GM12878 (cell line): ENCODE data around the gene SPIRE1. TPM values are rescaled to one million over a fixed set of nuclear protein-coding genes. Genes with fewer than 3 reads are reported as not detected.

Experiments used
- ATAC-seq: fragments of 200-7000 bp; cut with Tn5 transposase; 3 replicates; pipeline ENCODE4 v1.9.1; 2020; ENCODE audit warnings: mild to moderate bottlenecking, moderate library complexity
- BruUV-seq: library from RNA; stranded (reverse); fragments of 400-500 nt; replicated peaks from 2 replicates; lab custom pipeline; 2021; lab: Mats Ljungman, UMichigan
- CTCF ChIA-PET: fragments of 300-600 bp; sonication (Branson Sonifier 250); formaldehyde crosslinking; extraction: SDS; loops from one replicate; lab custom pipeline; 2021; ENCODE audit warnings: inconsistent platforms; lab: Yijun Ruan, JAX
- POLR2A ChIA-PET: fragments of 350-600 bp; formaldehyde crosslinking; extraction: SDS; loops from one replicate; lab custom pipeline; 2021; ENCODE audit warnings: inconsistent platforms; lab: Charles Lee
- RAD21 ChIA-PET: fragments of 300-600 bp; sonication (Branson Sonifier 250); formaldehyde crosslinking; loops from one replicate; lab custom pipeline; 2023; ENCODE audit warnings: antibody characterized with exemption; ENCODE audit not compliant: unreplicated experiment; lab: Charles Lee
- SMC1A ChIA-PET: fragments of 300-600 bp; sonication (Branson Sonifier 250); formaldehyde crosslinking; loops from one replicate; lab custom pipeline; 2023; ENCODE audit not compliant: unreplicated experiment, uncharacterized antibody; lab: Charles Lee
- DNase-seq: peaks from one replicate; pipeline ENCODE4 v3.0.0-alpha.2; 2011; ENCODE audit warnings: low read depth, low spot score
- FAIRE-seq: peaks from 3 replicates; lab custom pipeline; 2011; peaks lifted over from hg19 to GRCh38; lab: Jason Lieb, UNC
- H2AFZ ChIP-seq: 2 replicates; pipeline ENCODE4 v1.6.0; 2011; ENCODE audit warnings: low read depth, low read length, control low read depth; ENCODE audit not compliant: control insufficient read depth
- H3K27ac ChIP-seq: 2 replicates; pipeline ENCODE4 v1.5.1; 2011; ENCODE audit warnings: control low read depth; ENCODE audit not compliant: control insufficient read depth, insufficient read depth
- H3K27me3 ChIP-seq, 2 experiments: replicated peaks in 1 of 2; 2 replicates each; pipeline versions ENCODE4 v1.6.0 to v1.6.1; 2011; ENCODE audit warnings: low read length in 1 of 2; ENCODE audit not compliant: control insufficient read depth in 2 of 2, insufficient read depth in 2 of 2
- H3K36me3 ChIP-seq, 2 experiments: 2 replicates each; pipeline ENCODE4 v1.5.1; 2011; ENCODE audit warnings: low read length in 1 of 2; ENCODE audit not compliant: control insufficient read depth in 2 of 2, insufficient read depth in 2 of 2
- H3K4me1 ChIP-seq: 2 replicates; pipeline ENCODE4 v1.6.1; 2011; ENCODE audit warnings: mild to moderate bottlenecking, low read length, moderate library complexity, mixed read lengths; ENCODE audit not compliant: control insufficient read depth, insufficient read depth
- H3K4me2 ChIP-seq: 2 replicates; pipeline ENCODE4 v1.6.0; 2011; ENCODE audit warnings: control low read depth; ENCODE audit not compliant: control insufficient read depth, insufficient read depth
- H3K4me3 ChIP-seq: fragments of 200-600 bp; sonication (generic); 2 replicates; pipeline ENCODE4 v1.5.1; 2016
- H3K79me2 ChIP-seq: 2 replicates; pipeline ENCODE4 v1.6.0; 2011; ENCODE audit warnings: low read length; ENCODE audit not compliant: control insufficient read depth, insufficient read depth
- H3K9ac ChIP-seq: 2 replicates; pipeline ENCODE4 v1.8.0; 2011; ENCODE audit warnings: low read length, control low read depth, mixed read lengths; ENCODE audit not compliant: control insufficient read depth, insufficient read depth
- H3K9me3 ChIP-seq: replicated peaks from 3 replicates; pipeline ENCODE4 v1.5.1; 2011; ENCODE audit warnings: mild to moderate bottlenecking, low read length; ENCODE audit not compliant: control insufficient read depth, insufficient read depth
- H4K20me1 ChIP-seq: 2 replicates; pipeline ENCODE4 v1.6.0; 2011; ENCODE audit not compliant: control insufficient read depth, insufficient read depth
- CHD1 ChIP-seq: IDR thresholded peaks from 2 replicates; pipeline ENCODE4 v1.6.1; 2012; ENCODE audit warnings: low read depth, low read length, improper control_type of control experiment
- CREM ChIP-seq: IDR thresholded peaks from 2 replicates; pipeline ENCODE4 v1.6.1; 2014; ENCODE audit warnings: antibody characterized with exemption, low read depth
- EGR1 ChIP-seq, 2 experiments: IDR thresholded peaks; 1 replicate in 1 of 2; 2 replicates in 1 of 2; pipeline ENCODE4 v1.6.1; 2011 to 2012; ENCODE audit warnings: low read depth in 2 of 2, low read length in 2 of 2, borderline replicate concordance in 1 of 2, mild to moderate bottlenecking in 1 of 2, moderate library complexity in 1 of 2
- PAX5 ChIP-seq: IDR thresholded peaks from 2 replicates; pipeline ENCODE4 v1.6.1; 2011; ENCODE audit warnings: low read depth, low read length, borderline replicate concordance
- RAD21 ChIP-seq: IDR thresholded peaks from 2 replicates; pipeline ENCODE4 v1.6.1; 2011; ENCODE audit warnings: mild to moderate bottlenecking, low read depth, low read length, moderate library complexity; ENCODE audit not compliant: insufficient read depth
- SMARCA5 ChIP-seq: fragments of 450-650 bp; IDR thresholded peaks from 2 replicates; pipeline ENCODE4 v1.6.1; 2017; ENCODE audit warnings: mild to moderate bottlenecking
- STAT3 ChIP-seq: IDR thresholded peaks from 2 replicates; pipeline ENCODE4 v1.6.1; 2011; ENCODE audit warnings: low read depth, low read length, improper control_type of control experiment
- TCF7 ChIP-seq: IDR thresholded peaks from 2 replicates; pipeline ENCODE4 v1.6.1; 2014; ENCODE audit warnings: antibody characterized with exemption, borderline replicate concordance
- ZZZ3 ChIP-seq: IDR thresholded peaks from 2 replicates; pipeline ENCODE4 v1.6.1; 2011; ENCODE audit warnings: low read depth; ENCODE audit not compliant: control insufficient read depth, insufficient read length
- WGBS: methylation state at CpG from one replicate; pipeline ENCODE4 v1.1.6; 2016; ENCODE audit warnings: low lambda C conversion rate; ENCODE audit not compliant: insufficient replicate concordance, insufficient coverage; ENCODE audit errors: missing lambda C conversion rate; 5-methylcytosine and 5-hydroxymethylcytosine counted together
- in situ Hi-C: fragments of 300-500 bp; cut with MboI; formaldehyde crosslinking; loops from 9 replicates; pipeline ENCODE4 v1.14.3; 2018; ENCODE audit warnings: mixed read lengths
- intact Hi-C: fragments of 100-400 bp; cut with micrococcal nuclease; formaldehyde crosslinking; loops from one replicate; pipeline ENCODE4 v1.14.2; 2022; ENCODE audit not compliant: unreplicated experiment
- polyA plus RNA-seq, 11 experiments: library from polyadenylated mRNA; depleted of rRNA in 4 of 11; unstranded in 6 of 11; stranded (reverse) in 5 of 11; fragments of >200 nt; fragmentation: Nextera tagmentation in 4 of 11; fragmentation: Illumina TruSeq in 1 of 11; extraction: Ambion mirVana in 4 of 11; extraction: Trizol in 1 of 11; gene quantifications; 1 replicate in 1 of 11; 2 replicates in 10 of 11; pipeline versions ENCODE4 v1.2.1 to v1.2.3, GENCODE V29; 2011 to 2016; ENCODE audit warnings: inconsistent platforms in 2 of 11, missing spikeins in 2 of 11, low read depth in 1 of 11
- total RNA-seq, 4 experiments: library from RNA; depleted of rRNA in 3 of 4; stranded (reverse); fragments of >200 nt in 3 of 4; fragmentation: Illumina TruSeq in 1 of 4; extraction: Trizol in 1 of 4; gene quantifications; 2 replicates each; pipeline versions ENCODE4 v1.2.1 to v1.2.3, GENCODE V29; 2013 to 2021
- TF ChIP-seq, protein P1 (sequence below): fragments of 450-650 bp; IDR thresholded peaks from 2 replicates; pipeline ENCODE4 v1.6.1; 2017; ENCODE audit warnings: mild to moderate bottlenecking, moderate library complexity

The SPIRE1 gene
- total and polyA plus RNA-seq, 10 of the 15 experiments (the other 5 are each of a cell fraction or from before 2014, with no cell fraction given): 0.18 to 9.2 (median 4.3) TPM

DNA sequence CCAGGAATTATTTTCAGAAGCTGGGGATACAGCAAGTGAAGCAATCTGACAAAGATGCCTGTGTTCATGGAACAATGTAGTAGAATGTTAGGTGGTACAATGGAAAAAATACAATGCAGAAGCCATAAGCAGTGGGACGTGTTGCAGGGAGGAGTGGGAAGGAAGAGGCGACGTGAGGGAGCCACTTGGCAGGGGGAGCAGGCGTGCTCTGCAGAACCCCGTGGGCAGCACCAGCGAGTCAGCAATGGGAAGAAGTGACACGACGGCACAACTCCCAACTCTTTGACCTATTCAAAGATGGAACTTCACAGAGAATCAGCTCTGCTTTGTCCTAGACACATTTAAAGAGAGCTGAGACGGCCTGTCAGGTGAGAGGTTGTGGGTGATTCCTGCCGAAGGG, 219.7 kb downstream of the SPIRE1 start (continued):
- TF ChIP-seq EGR1 (IDR thresholded peaks at IDR 0.05; ENCODE audit: borderline replicate concordance in 1 of 2, low read depth in 2 of 2, low read length in 2 of 2) (no peak), RAD21 (no peak), TCF7 (no peak), SMARCA5 (no peak), ZZZ3 (no peak), PAX5 (no peak), CHD1 (no peak), CREM (no peak)
- TF ChIP-seq, protein P1, sequence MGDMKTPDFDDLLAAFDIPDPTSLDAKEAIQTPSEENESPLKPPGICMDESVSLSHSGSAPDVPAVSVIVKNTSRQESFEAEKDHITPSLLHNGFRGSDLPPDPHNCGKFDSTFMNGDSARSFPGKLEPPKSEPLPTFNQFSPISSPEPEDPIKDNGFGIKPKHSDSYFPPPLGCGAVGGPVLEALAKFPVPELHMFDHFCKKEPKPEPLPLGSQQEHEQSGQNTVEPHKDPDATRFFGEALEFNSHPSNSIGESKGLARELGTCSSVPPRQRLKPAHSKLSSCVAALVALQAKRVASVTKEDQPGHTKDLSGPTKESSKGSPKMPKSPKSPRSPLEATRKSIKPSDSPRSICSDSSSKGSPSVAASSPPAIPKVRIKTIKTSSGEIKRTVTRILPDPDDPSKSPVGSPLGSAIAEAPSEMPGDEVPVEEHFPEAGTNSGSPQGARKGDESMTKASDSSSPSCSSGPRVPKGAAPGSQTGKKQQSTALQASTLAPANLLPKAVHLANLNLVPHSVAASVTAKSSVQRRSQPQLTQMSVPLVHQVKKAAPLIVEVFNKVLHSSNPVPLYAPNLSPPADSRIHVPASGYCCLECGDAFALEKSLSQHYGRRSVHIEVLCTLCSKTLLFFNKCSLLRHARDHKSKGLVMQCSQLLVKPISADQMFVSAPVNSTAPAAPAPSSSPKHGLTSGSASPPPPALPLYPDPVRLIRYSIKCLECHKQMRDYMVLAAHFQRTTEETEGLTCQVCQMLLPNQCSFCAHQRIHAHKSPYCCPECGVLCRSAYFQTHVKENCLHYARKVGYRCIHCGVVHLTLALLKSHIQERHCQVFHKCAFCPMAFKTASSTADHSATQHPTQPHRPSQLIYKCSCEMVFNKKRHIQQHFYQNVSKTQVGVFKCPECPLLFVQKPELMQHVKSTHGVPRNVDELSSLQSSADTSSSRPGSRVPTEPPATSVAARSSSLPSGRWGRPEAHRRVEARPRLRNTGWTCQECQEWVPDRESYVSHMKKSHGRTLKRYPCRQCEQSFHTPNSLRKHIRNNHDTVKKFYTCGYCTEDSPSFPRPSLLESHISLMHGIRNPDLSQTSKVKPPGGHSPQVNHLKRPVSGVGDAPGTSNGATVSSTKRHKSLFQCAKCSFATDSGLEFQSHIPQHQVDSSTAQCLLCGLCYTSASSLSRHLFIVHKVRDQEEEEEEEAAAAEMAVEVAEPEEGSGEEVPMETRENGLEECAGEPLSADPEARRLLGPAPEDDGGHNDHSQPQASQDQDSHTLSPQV: no peak
- TF ChIP-seq, all 136 proteins: peak for 0

- H3K27ac ChIP-seq: no peak overlapping the region
- intact Hi-C loops (no loop called here), in situ Hi-C loops (no loop called here)
- no peaks in the 10 kb centered on the region for H3K4me1 ChIP-seq
- FAIRE-seq (no peak), DNase-seq (no peak), ATAC-seq (no peak)
- no peaks in the 10 kb centered on the region for H4K20me1 ChIP-seq
- no peak overlapping the region for H3K4me2 ChIP-seq
- ChIA-PET RAD21 (no interaction called here), POLR2A (no interaction called here), SMC1A (no interaction called here), CTCF (no interaction called here)
- H3K9ac ChIP-seq: no peak overlapping the region
- H3K9me3 ChIP-seq: no peaks in the 10 kb centered on the region
- no peaks in the 10 kb centered on the region for H3K27me3 ChIP-seq
- H3K4me3 ChIP-seq: no peak overlapping the region
- H2AFZ ChIP-seq: no peak overlapping the region
- BruUV-seq: no TSS peak
- H3K79me2 ChIP-seq: no peaks in the 10 kb centered on the region
- WGBS: 97% methylated on average over 7 of the region's 8 CpGs
- H3K36me3 ChIP-seq: no peaks in the 10 kb centered on the region; a peak in 2 of 4 replicates
- no peak for TF ChIP-seq STAT3
- no peak for TF ChIP-seq ZZZ3
Measured at GRCh38 chr18:12435867-12436266, 222.0 kb downstream of the SPIRE1 start.
